Skin of body (tissue), 2 donors: ENCODE measurements around the gene SRPRA. TPM values are rescaled to one million over a fixed set of nuclear protein-coding genes. Genes with fewer than 3 reads are reported as not detected.
"Not testable (repeated sequence)": the region's sequence is repeated elsewhere in the genome, so short reads cannot be mapped to it uniquely, and the experiment has no call there.

ENCODE experiments used
- DNase-seq: peaks from one replicate; lab custom pipeline; 2025; lab: John Stamatoyannopoulos, UW
- total RNA-seq: library from RNA; depleted of rRNA; stranded (reverse); fragments of >200 nt; gene quantifications from one replicate; pipeline ENCODE4 v1.2.3, GENCODE V29; 2014

The SRPRA gene
- total RNA-seq, 1 donor from 2014 or later, result 32.4 TPM

GRCh38 chr11:126284829-126285228, 16.1 kb upstream of the SRPRA start:
- peak; percentile 37 for DNase-seq

- peak; percentile 33 for DNase-seq
These were observed 14.3 kb upstream of the SRPRA start, which contains the start of gene TIRAP for GRCh38 chr11:126282736-126283591. TIRAP (plus strand) TSS chr11:126283093; CDS start chr11:126290895, 7,802 bp downstream.

GRCh38 chr11:126282361-126282735, 13.7 kb upstream of the SRPRA start:
- DNase-seq, result peak; percentile 48

- no peak for DNase-seq
These were observed 13.0 kb upstream of the SRPRA start for GRCh38 chr11:126281666-126282175.

- DNase-seq, result no peak
These were observed 12.6 kb upstream of the SRPRA start for GRCh38 chr11:126281245-126281644.

- DNase-seq, result no peak
These were observed 11.9 kb upstream of the SRPRA start for GRCh38 chr11:126280595-126280994.

- no peak for DNase-seq
These were observed 10.5 kb upstream of the SRPRA start for GRCh38 chr11:126279191-126279590.

- no peak for DNase-seq
These were observed 9.1 kb upstream of the SRPRA start for GRCh38 chr11:126277780-126278179.

- DNase-seq, result no peak
These were observed 8.6 kb upstream of the SRPRA start for GRCh38 chr11:126277322-126277721.

- no peak for DNase-seq
These were observed 361 bp downstream of the SRPRA start for GRCh38 chr11:126268361-126268707.

- no peak for DNase-seq
These were observed 1.0 kb downstream of the SRPRA start for GRCh38 chr11:126267650-126268049.

- no peak for DNase-seq
These were observed 2.9 kb downstream of the SRPRA start for GRCh38 chr11:126265811-126266210.

- DNase-seq, result no peak
These were observed 5.2 kb downstream of the SRPRA start for GRCh38 chr11:126263489-126263888.

GRCh38 chr11:126262216-126262615, 6.5 kb downstream of the SRPRA start:
- DNase-seq, result no peak

GRCh38 chr11:126257764-126258163, 10.9 kb downstream of the SRPRA start:
- DNase-seq, result no peak

GRCh38 chr11:126257144-126257543, 11.6 kb downstream of the SRPRA start:
- no peak for DNase-seq

GRCh38 chr11:126256216-126256615, 12.5 kb downstream of the SRPRA start:
- no peak for DNase-seq

GRCh38 chr11:126255507-126255906, 13.2 kb downstream of the SRPRA start:
- DNase-seq, result not testable (repeated sequence)

- no peak for DNase-seq
These were observed 13.9 kb downstream of the SRPRA start for GRCh38 chr11:126254819-126255218.

- no peak for DNase-seq
These were observed 15.4 kb downstream of the SRPRA start for GRCh38 chr11:126253265-126253664.

- DNase-seq, result no peak
These were observed 22.1 kb downstream of the SRPRA start for GRCh38 chr11:126246636-126247035.

- DNase-seq, result no peak
These were observed 35.3 kb downstream of the SRPRA start for GRCh38 chr11:126233391-126233790.

- DNase-seq, result no peak
These were observed 36.0 kb downstream of the SRPRA start for GRCh38 chr11:126232683-126233082.
